H1 (cell line): Measurements from ENCODE around the gene INPP4B. TPM values are rescaled to one million over a fixed set of nuclear protein-coding genes. Genes with fewer than 3 reads are reported as not detected.

Experiments
- CTCF ChIA-PET: fragments of 300-600 bp; sonication (Branson Sonifier 250); formaldehyde crosslinking; loops from one replicate; lab custom pipeline; 2021; ENCODE audit not compliant: partially characterized antibody; lab: Charles Lee
- POLR2A ChIA-PET: fragments of 300-600 bp; sonication (Branson Sonifier 250); formaldehyde crosslinking; loops from one replicate; lab custom pipeline; 2021; ENCODE audit warnings: inconsistent platforms; ENCODE audit not compliant: partially characterized antibody; lab: Charles Lee
- DNase-seq, 2 experiments: peaks; one replicate each; pipeline versions ENCODE4 v3.0.0 to v3.0.0-alpha.2; 2010 to 2022; ENCODE audit warnings: low spot score in 2 of 2, low read depth in 1 of 2, mixed read lengths in 1 of 2
- FAIRE-seq: peaks from 2 replicates; lab custom pipeline; 2011; peaks lifted over from hg19 to GRCh38; lab: Jason Lieb, UNC
- H2AFZ ChIP-seq: 2 replicates; pipeline ENCODE4 v1.8.1; 2012; ENCODE audit warnings: low read length, inconsistent platforms
- H2AK5ac ChIP-seq: 2 replicates; pipeline ENCODE4 v1.6.1; 2013; ENCODE audit warnings: low read depth, low read length
- H2BK120ac ChIP-seq: replicated peaks from 2 replicates; pipeline ENCODE3; 2013; ENCODE audit warnings: low read depth, low read length, inconsistent platforms
- H2BK12ac ChIP-seq: 2 replicates; pipeline ENCODE4 v1.6.1; 2013; ENCODE audit warnings: low read depth, low read length
- H2BK15ac ChIP-seq: 2 replicates; pipeline ENCODE4 v1.6.1; 2013; ENCODE audit warnings: low read length
- H2BK20ac ChIP-seq: 2 replicates; pipeline ENCODE4 v1.6.1; 2013; ENCODE audit warnings: low read length
- H2BK5ac ChIP-seq: 2 replicates; pipeline ENCODE4 v1.6.1; 2013; ENCODE audit warnings: low read depth, low read length
- H3K14ac ChIP-seq: 2 replicates; pipeline ENCODE4 v1.6.1; 2013; ENCODE audit warnings: inconsistent platforms; ENCODE audit not compliant: insufficient read length
- H3K18ac ChIP-seq: 2 replicates; pipeline ENCODE4 v1.6.1; 2013; ENCODE audit warnings: low read length; ENCODE audit errors: extremely low read depth
- H3K23ac ChIP-seq: 2 replicates; pipeline ENCODE4 v1.6.1; 2013; ENCODE audit warnings: inconsistent platforms; ENCODE audit not compliant: insufficient read length
- H3K23me2 ChIP-seq: 2 replicates; pipeline ENCODE4 v1.6.1; 2013; ENCODE audit warnings: low read depth, low read length
- H3K27ac ChIP-seq: 2 replicates; pipeline ENCODE4 v1.6.1; 2011; ENCODE audit warnings: low read depth, low read length, inconsistent platforms
- H3K27me3 ChIP-seq, 4 experiments: replicated peaks in 1 of 4; 1 replicate in 1 of 4; 2 replicates in 3 of 4; pipeline versions ENCODE4 v1.6.1 to v1.8.1; 2011 to 2013; ENCODE audit warnings: low read length in 3 of 4, mild to moderate bottlenecking in 3 of 4, inconsistent platforms in 2 of 4, mixed read lengths in 2 of 4, moderate library complexity in 1 of 4; ENCODE audit not compliant: control insufficient read depth in 3 of 4, insufficient read depth in 3 of 4; ENCODE audit errors: extremely low read depth in 1 of 4
- H3K36me3 ChIP-seq, 4 experiments: 2 replicates each; pipeline versions ENCODE4 v1.6.1 to v1.8.1; 2011 to 2013; ENCODE audit warnings: mild to moderate bottlenecking in 4 of 4, low read length in 3 of 4, moderate library complexity in 2 of 4, control low read depth in 1 of 4, inconsistent platforms in 1 of 4; ENCODE audit not compliant: insufficient read depth in 4 of 4, control insufficient read depth in 2 of 4
- H3K4ac ChIP-seq: replicated peaks from 2 replicates; pipeline ENCODE3; 2013; ENCODE audit warnings: low read length, low read depth, mixed read lengths, inconsistent platforms; ENCODE audit not compliant: insufficient read length
- H3K4me1 ChIP-seq, 4 experiments: replicated peaks in 1 of 4; 1 replicate in 1 of 4; 2 replicates in 3 of 4; pipeline versions ENCODE4 v1.6.1 to v1.8.1; 2011 to 2013; ENCODE audit warnings: low read length in 3 of 4, inconsistent platforms in 2 of 4, mixed read lengths in 1 of 4; ENCODE audit not compliant: insufficient read depth in 4 of 4, control insufficient read depth in 3 of 4
- H3K4me2 ChIP-seq, 2 experiments: 2 replicates each; pipeline versions ENCODE4 v1.6.1 to v1.8.1; 2011 to 2013; ENCODE audit warnings: low read depth in 2 of 2, low read length in 2 of 2, control low read depth in 1 of 2, inconsistent platforms in 1 of 2, mild to moderate bottlenecking in 1 of 2; ENCODE audit not compliant: insufficient read depth in 1 of 2
- H3K4me3 ChIP-seq, 4 experiments: fragments of 200-600, 300-600 bp in 1 of 4; sonication (generic), shearing (Covaris generic), sonication (Bioruptor Twin) in 1 of 4; 2 replicates each; pipeline versions ENCODE4 v1.5.1 to v1.8.1; 2011 to 2016; ENCODE audit warnings: low read length in 4 of 4, low read depth in 3 of 4, control low read depth in 2 of 4, inconsistent platforms in 2 of 4, mild to moderate bottlenecking in 2 of 4, mixed read lengths in 1 of 4, moderate library complexity in 1 of 4; ENCODE audit not compliant: insufficient read depth in 2 of 4; ENCODE audit errors: extremely low read depth in 1 of 4
- H3K56ac ChIP-seq: replicated peaks from 2 replicates; pipeline ENCODE3; 2013; ENCODE audit warnings: low read depth, mild to moderate bottlenecking, mixed read lengths, low read length, inconsistent platforms; ENCODE audit not compliant: insufficient read length
- H3K79me1 ChIP-seq: 2 replicates; pipeline ENCODE4 v1.6.1; 2013; ENCODE audit warnings: low read depth, low read length, control low read depth
- H3K79me2 ChIP-seq, 2 experiments: 2 replicates each; pipeline versions ENCODE4 v1.6.1 to v1.8.1; 2012 to 2013; ENCODE audit warnings: low read length in 2 of 2, mild to moderate bottlenecking in 2 of 2, inconsistent platforms in 1 of 2; ENCODE audit not compliant: insufficient read depth in 2 of 2, control insufficient read depth in 1 of 2
- H3K9ac ChIP-seq, 4 experiments: replicated peaks in 1 of 4; 1 replicate in 1 of 4; 2 replicates in 3 of 4; pipeline versions ENCODE4 v1.6.1 to v1.8.1; 2011 to 2013; ENCODE audit warnings: low read depth in 3 of 4, low read length in 3 of 4, control low read depth in 2 of 4, mild to moderate bottlenecking in 2 of 4, moderate library complexity in 2 of 4, inconsistent platforms in 1 of 4; ENCODE audit errors: extremely low read depth in 1 of 4
- H3K9me3 ChIP-seq, 2 experiments: 2 replicates each; pipeline versions ENCODE4 v1.6.1 to v1.8.1; 2012 to 2013; ENCODE audit warnings: mild to moderate bottlenecking in 2 of 2, moderate library complexity in 2 of 2, control low read depth in 1 of 2, inconsistent platforms in 1 of 2, low read depth in 1 of 2, low read length in 1 of 2, mixed read lengths in 1 of 2; ENCODE audit not compliant: insufficient read depth in 2 of 2
- H4K20me1 ChIP-seq, 2 experiments: replicated peaks in 1 of 2; 2 replicates each; pipeline versions ENCODE3 to v1.8.1; 2011 to 2013; ENCODE audit warnings: inconsistent platforms in 2 of 2, low read length in 2 of 2, mild to moderate bottlenecking in 1 of 2; ENCODE audit not compliant: insufficient read depth in 2 of 2, control insufficient read depth in 1 of 2
- H4K5ac ChIP-seq: 2 replicates; pipeline ENCODE4 v1.6.1; 2013; ENCODE audit warnings: low read length, low read depth, mixed read lengths, inconsistent platforms; ENCODE audit not compliant: insufficient read length
- H4K8ac ChIP-seq: 2 replicates; pipeline ENCODE4 v1.8.0; 2013; ENCODE audit warnings: mild to moderate bottlenecking, moderate library complexity, low read length, inconsistent platforms; ENCODE audit not compliant: insufficient read depth; ENCODE audit errors: extremely low read depth
- H4K91ac ChIP-seq: replicated peaks from 2 replicates; pipeline ENCODE3; 2013; ENCODE audit warnings: low read length, mixed read lengths, inconsistent platforms; ENCODE audit not compliant: insufficient read length
- CBX5 ChIP-seq: fragments of 300-800, 300-1000 bp; sonication (generic); IDR thresholded peaks from 2 replicates; pipeline ENCODE4 v1.7.1; 2016; ENCODE audit warnings: antibody characterized with exemption, low read length, low read depth
- CHD1 ChIP-seq: IDR thresholded peaks from 2 replicates; pipeline ENCODE4 v1.6.1; 2012; ENCODE audit warnings: low read depth, low read length, improper control_type of control experiment
- GTF2F1 ChIP-seq: IDR thresholded peaks from 2 replicates; pipeline ENCODE4 v1.6.1; 2012; ENCODE audit warnings: low read depth, low read length, improper control_type of control experiment, borderline replicate concordance
- NANOG ChIP-seq: IDR thresholded peaks from 2 replicates; pipeline ENCODE4 v1.6.1; 2011; ENCODE audit warnings: low read length, low read depth, mild to moderate bottlenecking, inconsistent platforms; ENCODE audit not compliant: insufficient read depth, poor library complexity, severe bottlenecking
- WGBS, 2 experiments: shearing (Covaris generic) in 1 of 2; methylation state at CpG; one replicate each; pipeline versions ENCODE4 v1.1.6 to v1.1.7; 2013 to 2015; ENCODE audit warnings: low lambda C conversion rate in 2 of 2, mixed read lengths in 2 of 2, inconsistent platforms in 1 of 2, low coverage in 1 of 2, missing lambda C conversion rate in 1 of 2; ENCODE audit not compliant: insufficient replicate concordance in 2 of 2, insufficient coverage in 1 of 2, insufficient read length in 1 of 2; ENCODE audit errors: extremely low coverage in 1 of 2, missing lambda C conversion rate in 1 of 2; 5-methylcytosine and 5-hydroxymethylcytosine counted together
- polyA plus RNA-seq, 7 experiments: library from polyadenylated mRNA; depleted of rRNA in 3 of 7; stranded (reverse) in 5 of 7; unstranded in 2 of 7; fragments of >200 nt in 5 of 7; fragments of 200-250 nt in 2 of 7; gene quantifications; 1 replicate in 5 of 7; 2 replicates in 1 of 7; 4 replicates in 1 of 7; pipeline versions ENCODE4 v1.2.1 to v1.2.3, GENCODE V29; 2011 to 2013; ENCODE audit warnings: missing spikeins in 2 of 7, mixed read lengths in 2 of 7
- total RNA-seq: library from RNA; stranded (reverse); fragmentation: NEBNext Ultra II Directional; extraction: Animal tissue kit (Norgen Biotek cat#: 25700); gene quantifications from 2 replicates; pipeline ENCODE4 v1.2.1, GENCODE V29; 2021
- TF ChIP-seq, protein P1 (sequence below), 3 experiments: IDR thresholded peaks; 1 replicate in 2 of 3; 2 replicates in 1 of 3; pipeline versions ENCODE4 v1.5.1 to v1.6.1; 2011; ENCODE audit warnings: low read length in 3 of 3, mild to moderate bottlenecking in 3 of 3, inconsistent platforms in 2 of 3, low read depth in 1 of 3, moderate library complexity in 1 of 3; ENCODE audit not compliant: insufficient read depth in 1 of 3; ENCODE audit errors: control extremely low read depth in 1 of 3
- TF ChIP-seq, protein P2 (sequence below): IDR thresholded peaks from 2 replicates; pipeline ENCODE4 v1.6.1; 2012; ENCODE audit warnings: low read length, inconsistent platforms

Gene INPP4B
- total and polyA plus RNA-seq, 2 of the 8 experiments (the other 6 are each of a cell fraction or from before 2014, with no cell fraction given) = 0.11 to 0.54 TPM

DNA sequence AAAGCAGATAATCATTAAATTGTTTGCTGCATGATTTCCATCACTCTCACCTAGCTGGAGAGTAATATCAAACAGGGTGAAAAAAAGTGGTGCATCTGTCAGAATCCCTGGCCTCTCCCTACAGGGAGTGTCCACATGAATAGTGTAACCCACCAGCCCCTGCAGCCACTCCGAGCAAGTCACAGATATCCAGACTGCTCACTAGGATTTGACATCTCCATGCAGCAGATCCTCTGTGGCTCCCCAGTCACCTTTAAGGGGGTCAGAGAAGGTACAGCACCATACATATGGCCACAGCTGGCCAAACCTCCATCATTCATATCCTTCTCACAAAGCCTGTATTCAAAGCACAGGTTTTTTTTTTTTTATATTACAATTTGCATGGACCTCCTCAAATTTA lies 536.3 kb downstream of the INPP4B start:
- Histone ChIP-seq H4K8ac (no peak overlapping the region), H3K27me3 (no peaks in the 10 kb centered on the region), H3K56ac (no peak overlapping the region), H3K14ac (no peak overlapping the region), H3K27ac (no peak overlapping the region), H2BK120ac (no peak overlapping the region), H2BK15ac (no peak overlapping the region), H3K18ac (no peak overlapping the region), H3K36me3 (no peaks in the 10 kb centered on the region), H3K9me3 (no peaks in the 10 kb centered on the region), H2AK5ac (no peak overlapping the region), H3K4ac (no peak overlapping the region), H2BK12ac (no peak overlapping the region), H3K79me2 (no peaks in the 10 kb centered on the region), H3K23ac (no peak overlapping the region), H2BK20ac (no peak overlapping the region), H3K4me3 (no peak overlapping the region), H3K79me1 (no peaks in the 10 kb centered on the region), H2BK5ac (no peak overlapping the region), H4K20me1 (no peaks in the 10 kb centered on the region), H3K4me1 (no peaks in the 10 kb centered on the region), H3K9ac (no peak overlapping the region), H4K5ac (no peak overlapping the region), H3K4me2 (no peak overlapping the region), H3K23me2 (no peaks in the 10 kb centered on the region), H4K91ac (no peak overlapping the region), H2AFZ (peak overlapping the region; percentile 83; the same call in 1 of the 2 replicates)
- FAIRE-seq (no peak), DNase-seq (no peak)
- 95% methylated on average over 1 of the region's 1 CpG; no CpG with 5 or more reads in 1 of the 2 experiments for WGBS, 2 experiments
- TF ChIP-seq, protein P1, sequence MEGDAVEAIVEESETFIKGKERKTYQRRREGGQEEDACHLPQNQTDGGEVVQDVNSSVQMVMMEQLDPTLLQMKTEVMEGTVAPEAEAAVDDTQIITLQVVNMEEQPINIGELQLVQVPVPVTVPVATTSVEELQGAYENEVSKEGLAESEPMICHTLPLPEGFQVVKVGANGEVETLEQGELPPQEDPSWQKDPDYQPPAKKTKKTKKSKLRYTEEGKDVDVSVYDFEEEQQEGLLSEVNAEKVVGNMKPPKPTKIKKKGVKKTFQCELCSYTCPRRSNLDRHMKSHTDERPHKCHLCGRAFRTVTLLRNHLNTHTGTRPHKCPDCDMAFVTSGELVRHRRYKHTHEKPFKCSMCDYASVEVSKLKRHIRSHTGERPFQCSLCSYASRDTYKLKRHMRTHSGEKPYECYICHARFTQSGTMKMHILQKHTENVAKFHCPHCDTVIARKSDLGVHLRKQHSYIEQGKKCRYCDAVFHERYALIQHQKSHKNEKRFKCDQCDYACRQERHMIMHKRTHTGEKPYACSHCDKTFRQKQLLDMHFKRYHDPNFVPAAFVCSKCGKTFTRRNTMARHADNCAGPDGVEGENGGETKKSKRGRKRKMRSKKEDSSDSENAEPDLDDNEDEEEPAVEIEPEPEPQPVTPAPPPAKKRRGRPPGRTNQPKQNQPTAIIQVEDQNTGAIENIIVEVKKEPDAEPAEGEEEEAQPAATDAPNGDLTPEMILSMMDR (IDR thresholded peaks at IDR 0.05; ENCODE audit: control extremely low read depth in 1 of 3, insufficient read depth in 1 of 3, low read depth in 1 of 3, low read length in 3 of 3) = no peak
- no peak for TF ChIP-seq CHD1
- no peak for TF ChIP-seq NANOG
- no peak for TF ChIP-seq GTF2F1
- no peak for TF ChIP-seq CBX5
- TF ChIP-seq, protein P2, sequence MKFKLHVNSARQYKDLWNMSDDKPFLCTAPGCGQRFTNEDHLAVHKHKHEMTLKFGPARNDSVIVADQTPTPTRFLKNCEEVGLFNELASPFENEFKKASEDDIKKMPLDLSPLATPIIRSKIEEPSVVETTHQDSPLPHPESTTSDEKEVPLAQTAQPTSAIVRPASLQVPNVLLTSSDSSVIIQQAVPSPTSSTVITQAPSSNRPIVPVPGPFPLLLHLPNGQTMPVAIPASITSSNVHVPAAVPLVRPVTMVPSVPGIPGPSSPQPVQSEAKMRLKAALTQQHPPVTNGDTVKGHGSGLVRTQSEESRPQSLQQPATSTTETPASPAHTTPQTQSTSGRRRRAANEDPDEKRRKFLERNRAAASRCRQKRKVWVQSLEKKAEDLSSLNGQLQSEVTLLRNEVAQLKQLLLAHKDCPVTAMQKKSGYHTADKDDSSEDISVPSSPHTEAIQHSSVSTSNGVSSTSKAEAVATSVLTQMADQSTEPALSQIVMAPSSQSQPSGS = no peak
- ChIA-PET CTCF (interaction anchor here (0.6 to 3.4 kb wide), 3 partner anchors 15 to 350 kb away, joined by 3 to 18 read pairs (median 4); no protein-coding TSS in a partner anchor), POLR2A (no interaction called here)
